ENCODE measurements around the gene DHDDS. TPM values are rescaled to one million over a fixed set of nuclear protein-coding genes. Genes with fewer than 3 reads are reported as not detected.

The DHDDS gene
- total RNA-seq, 2 donors from 2014 or later, result 83.5 to 88.5 TPM

DNA sequence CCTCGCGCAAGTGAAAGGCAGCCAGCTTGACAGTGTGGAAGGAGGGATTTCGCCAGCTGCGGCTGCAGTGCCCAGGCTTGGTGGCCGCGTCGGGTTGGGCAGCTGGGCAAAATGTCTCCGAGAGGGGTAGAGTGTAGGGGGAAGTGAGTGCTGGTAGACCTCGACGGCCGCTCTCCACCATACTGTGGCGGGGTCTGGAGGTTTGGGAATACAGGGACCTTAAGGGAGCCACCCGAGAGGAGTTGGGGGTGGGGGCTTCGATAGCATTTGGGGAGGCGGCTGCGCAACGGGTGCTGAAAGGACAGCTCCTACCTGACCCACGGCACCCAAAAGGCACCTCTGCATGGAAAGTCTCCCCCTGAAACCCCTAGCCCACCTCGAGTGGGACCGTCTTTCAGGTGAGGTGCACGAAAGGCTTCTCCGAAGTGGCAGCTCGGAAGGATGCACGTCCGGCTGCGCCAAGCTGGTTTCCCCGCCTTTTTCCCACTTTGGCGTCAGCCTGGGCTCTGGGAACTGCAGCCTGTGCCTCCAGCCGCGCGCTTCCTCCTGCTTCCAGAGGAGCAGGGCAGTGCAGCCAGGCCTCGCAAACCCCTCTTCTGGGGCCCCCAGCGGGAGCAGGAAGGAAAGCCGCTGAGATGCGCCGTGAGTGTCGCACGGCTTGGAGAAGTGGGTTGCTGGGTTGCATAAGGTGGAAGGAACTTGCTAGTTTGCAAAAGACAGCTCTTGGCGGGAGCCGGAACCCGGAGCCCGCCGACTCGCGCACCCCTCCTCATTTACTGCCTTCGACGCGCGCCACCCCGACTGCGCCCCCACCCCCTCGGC is 39.6 kb downstream of the DHDDS start:
- Histone ChIP-seq H3K4me3 (peak overlapping the region; percentile 94), H3K9me3 (no peaks in the 10 kb centered on the region), H3K4me1 (peaks cover 20% of the 10 kb centered on the region), H3K9ac (ENCODE audit: low read depth in 2 of 2, low read length in 2 of 2) (peak overlapping the region; percentile 52 to 73), H3K27me3 (no peaks in the 10 kb centered on the region), H3K27ac (peak overlapping the region; percentile 100), H3K36me3 (peaks cover 12% of the 10 kb centered on the region)
- DNase-seq, result peak; percentile 67
- TF ChIP-seq, protein P1, sequence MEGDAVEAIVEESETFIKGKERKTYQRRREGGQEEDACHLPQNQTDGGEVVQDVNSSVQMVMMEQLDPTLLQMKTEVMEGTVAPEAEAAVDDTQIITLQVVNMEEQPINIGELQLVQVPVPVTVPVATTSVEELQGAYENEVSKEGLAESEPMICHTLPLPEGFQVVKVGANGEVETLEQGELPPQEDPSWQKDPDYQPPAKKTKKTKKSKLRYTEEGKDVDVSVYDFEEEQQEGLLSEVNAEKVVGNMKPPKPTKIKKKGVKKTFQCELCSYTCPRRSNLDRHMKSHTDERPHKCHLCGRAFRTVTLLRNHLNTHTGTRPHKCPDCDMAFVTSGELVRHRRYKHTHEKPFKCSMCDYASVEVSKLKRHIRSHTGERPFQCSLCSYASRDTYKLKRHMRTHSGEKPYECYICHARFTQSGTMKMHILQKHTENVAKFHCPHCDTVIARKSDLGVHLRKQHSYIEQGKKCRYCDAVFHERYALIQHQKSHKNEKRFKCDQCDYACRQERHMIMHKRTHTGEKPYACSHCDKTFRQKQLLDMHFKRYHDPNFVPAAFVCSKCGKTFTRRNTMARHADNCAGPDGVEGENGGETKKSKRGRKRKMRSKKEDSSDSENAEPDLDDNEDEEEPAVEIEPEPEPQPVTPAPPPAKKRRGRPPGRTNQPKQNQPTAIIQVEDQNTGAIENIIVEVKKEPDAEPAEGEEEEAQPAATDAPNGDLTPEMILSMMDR (IDR thresholded peaks at IDR 0.05), result no peak
- intact Hi-C loops (cut with DNase I), result no loop called here

DNA sequence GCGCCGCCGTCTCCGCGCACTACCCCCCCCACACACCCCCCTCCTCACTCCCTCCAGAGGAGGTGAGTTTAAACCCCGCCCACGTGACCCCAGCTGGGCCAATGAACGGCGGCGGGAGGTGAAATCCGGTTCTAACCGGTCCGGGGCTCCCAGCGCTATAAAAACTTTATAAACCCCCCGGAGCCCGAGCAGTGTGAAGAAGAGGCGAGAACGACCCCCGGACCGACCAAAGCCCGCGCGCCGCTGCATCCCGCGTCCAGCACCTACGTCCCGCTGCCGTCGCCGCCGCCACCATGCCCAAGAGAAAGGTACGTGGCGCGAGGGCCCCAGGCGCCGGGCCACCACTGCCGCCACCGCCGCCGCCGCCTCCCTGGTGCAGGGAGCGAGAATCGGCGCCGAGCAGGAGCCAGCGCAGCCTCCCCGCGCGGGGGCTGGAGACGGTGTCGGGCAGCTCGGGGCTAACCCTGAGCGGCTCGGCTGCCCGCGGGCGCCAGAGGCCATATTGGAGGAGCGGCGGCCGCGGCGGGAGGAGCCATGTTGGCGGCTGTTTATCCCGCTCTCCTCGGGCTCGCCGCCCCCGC is 40.3 kb downstream of the DHDDS start, which contains the start of gene HMGN2:
Gene HMGN2, plus strand, starts transcription at position 121 of the 581 bp plus-strand sequence. Its CDS starts 173 bp downstream, at position 294.
- Histone ChIP-seq H3K9ac (ENCODE audit: low read depth in 2 of 2, low read length in 2 of 2) (peak within 1 kb of the TSS; percentile 73 to 98), H3K27me3 (no peaks in the 10 kb centered on the region), H3K9me3 (no peaks in the 10 kb centered on the region), H3K4me3 (peak within 1 kb of the TSS; percentile 94), H3K36me3 (peaks cover 6% of the 10 kb centered on the region), H3K27ac (peak within 1 kb of the TSS; percentile 100), H3K4me1 (peaks cover 20% of the 10 kb centered on the region)
- intact Hi-C loops (cut with DNase I), result no loop called here
- DNase-seq, result peak; percentile 96
- TF ChIP-seq, protein P1 (IDR thresholded peaks at IDR 0.05), result no peak

DNA sequence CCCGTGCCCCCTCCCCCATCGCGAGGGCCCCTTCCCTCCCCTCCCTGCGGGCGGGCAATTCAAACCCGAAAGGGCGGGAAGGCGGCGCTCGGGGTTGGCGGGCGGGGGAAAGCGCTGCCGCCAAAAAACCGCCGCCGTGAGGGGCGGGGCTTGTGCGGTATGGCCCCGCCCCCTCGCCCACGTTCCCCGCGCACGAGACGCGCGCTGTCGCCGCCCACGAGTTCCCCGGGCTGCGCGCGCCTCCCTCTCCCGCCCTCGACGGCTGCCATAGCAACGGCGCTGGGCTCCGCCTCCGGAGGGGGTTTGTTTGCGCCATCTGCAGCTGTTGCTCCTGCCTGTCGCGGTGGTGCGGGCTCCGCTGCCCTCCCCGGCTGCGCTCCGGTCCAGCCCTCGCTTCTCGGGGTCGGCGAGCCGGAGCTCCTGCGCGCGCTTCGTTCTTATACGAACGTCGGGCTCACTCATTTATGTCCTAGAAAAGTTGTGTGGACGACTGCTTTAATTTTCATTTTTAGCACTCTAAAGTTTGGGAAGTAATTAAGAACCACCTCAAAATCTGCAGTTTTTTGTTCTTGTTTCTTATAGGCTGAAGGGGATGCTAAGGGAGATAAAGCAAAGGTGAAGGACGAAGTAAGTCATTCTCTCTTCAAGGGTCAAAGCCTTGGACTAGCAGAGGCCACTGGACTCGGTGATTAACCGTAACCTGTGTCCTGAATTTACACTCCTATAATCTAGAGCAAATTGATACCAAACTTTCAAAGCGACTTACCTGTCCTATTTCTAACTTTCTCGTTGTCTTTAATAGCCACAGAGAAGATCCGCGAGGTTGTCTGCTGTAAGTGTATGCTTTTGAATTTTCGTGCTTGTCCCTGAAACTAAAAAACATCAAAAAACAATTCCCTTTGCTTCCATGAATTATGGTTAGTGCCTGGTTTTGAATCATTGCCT is 41.1 kb downstream of the DHDDS start:
- Histone ChIP-seq H3K4me1 (peaks cover 20% of the 10 kb centered on the region), H3K9ac (ENCODE audit: low read depth in 2 of 2, low read length in 2 of 2) (peak overlapping the region in 1 of 2 donors; percentile 53), H3K36me3 (no peaks in the 10 kb centered on the region), H3K4me3 (peak overlapping the region; percentile 94), H3K27ac (peak overlapping the region; percentile 100), H3K9me3 (no peaks in the 10 kb centered on the region), H3K27me3 (no peaks in the 10 kb centered on the region)
- intact Hi-C loops (cut with DNase I), result no loop called here
- TF ChIP-seq, protein P1 (IDR thresholded peaks at IDR 0.05), result no peak
- DNase-seq, result peak; percentile 96

DNA sequence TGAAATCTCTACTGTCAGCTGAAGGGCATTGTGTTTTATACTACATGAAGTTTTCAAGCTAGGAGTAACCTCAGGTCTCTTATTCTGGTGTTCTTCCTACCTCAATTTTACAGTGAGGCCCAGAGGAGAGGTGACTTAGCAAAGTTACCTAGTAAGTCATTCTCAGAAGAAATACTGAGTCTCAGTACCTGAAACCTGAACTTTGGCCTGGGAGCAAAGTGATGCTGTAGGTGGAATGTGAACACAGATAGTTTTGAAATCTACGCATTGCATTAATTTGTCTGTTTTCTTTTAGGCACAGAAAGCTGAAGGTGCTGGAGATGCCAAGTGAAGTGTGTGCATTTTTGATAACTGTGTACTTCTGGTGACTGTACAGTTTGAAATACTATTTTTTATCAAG is 42.7 kb downstream of the DHDDS start:
- Histone ChIP-seq H3K4me3 (no peak overlapping the region), H3K36me3 (no peaks in the 10 kb centered on the region), H3K27ac (no peak overlapping the region), H3K9me3 (no peaks in the 10 kb centered on the region), H3K9ac (ENCODE audit: low read depth in 2 of 2, low read length in 2 of 2) (no peak overlapping the region), H3K27me3 (no peaks in the 10 kb centered on the region), H3K4me1 (peaks cover 18% of the 10 kb centered on the region)
- intact Hi-C loops (cut with DNase I), result no loop called here
- DNase-seq, result no peak
- TF ChIP-seq, protein P1 (IDR thresholded peaks at IDR 0.05), result no peak

DNA sequence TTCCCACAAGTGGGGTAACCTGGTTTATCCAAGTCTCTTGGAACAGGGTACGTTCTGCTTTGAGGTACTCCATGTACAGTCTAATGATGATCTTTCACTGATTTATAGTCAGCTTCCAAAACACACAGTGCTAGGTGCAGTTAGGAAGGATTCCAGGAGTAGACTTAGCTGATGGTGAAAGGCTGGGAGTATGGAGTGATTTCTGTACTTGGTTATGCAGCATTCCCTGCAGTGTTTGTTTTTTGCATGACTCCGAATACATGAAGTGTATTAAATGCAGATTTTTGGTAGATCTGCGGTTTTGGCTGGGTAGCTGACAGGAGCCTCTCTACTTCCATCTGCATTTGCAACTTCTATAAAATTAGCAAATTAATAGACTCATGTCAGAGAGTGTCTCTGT is 43.9 kb downstream of the DHDDS start:
- Histone ChIP-seq H3K27ac (no peak overlapping the region), H3K9me3 (no peaks in the 10 kb centered on the region), H3K4me1 (peaks cover 15% of the 10 kb centered on the region), H3K4me3 (no peak overlapping the region), H3K36me3 (no peaks in the 10 kb centered on the region), H3K9ac (ENCODE audit: low read depth in 2 of 2, low read length in 2 of 2) (no peak overlapping the region), H3K27me3 (no peaks in the 10 kb centered on the region)
- TF ChIP-seq, protein P1 (IDR thresholded peaks at IDR 0.05), result no peak
- no peak for DNase-seq
- intact Hi-C loops (cut with DNase I), result no loop called here
